GM18519 (cell line): ENCODE results near the gene UST.
"Not testable (repeated sequence)": the region's sequence is repeated elsewhere in the genome, so short reads cannot be mapped to it uniquely, and the experiment has no call there.

Experiments used
- ATAC-seq: cut with Tn5 transposase; IDR thresholded peaks from one replicate; pipeline ENCODE4 v1.9.1; 2021; ENCODE audit warnings: mild to moderate bottlenecking, moderate library complexity; ENCODE audit not compliant: unreplicated experiment, low FRiP score

UST gene

GRCh38 chr6:149024361-149024760 lies 277.5 kb downstream of the UST start:
- ATAC-seq: no peak

GRCh38 chr6:149025061-149025460 lies 278.2 kb downstream of the UST start:
- ATAC-seq: no peak

DNA sequence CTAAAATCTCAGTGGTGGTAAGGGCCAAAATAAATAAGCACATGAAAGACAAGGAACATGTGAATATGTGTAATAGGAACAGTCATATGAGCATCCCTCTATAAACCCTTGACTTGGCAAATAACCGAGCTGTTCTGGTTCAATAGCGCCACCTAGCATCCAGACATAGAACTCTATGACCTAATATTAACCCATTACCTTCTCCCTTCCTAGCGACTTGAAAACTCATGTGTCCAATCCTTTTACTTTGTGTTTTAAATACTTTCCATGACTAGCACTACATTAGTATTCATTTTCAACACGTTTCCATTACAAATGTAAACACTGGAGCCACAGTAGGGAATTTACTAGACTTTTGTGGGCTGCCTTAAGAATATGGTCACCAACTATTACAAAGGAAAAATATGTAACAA lies 279.7 kb downstream of the UST start:
- ATAC-seq: no peak

GRCh38 chr6:149027484-149027883 lies 280.7 kb downstream of the UST start:
- no peak for ATAC-seq

DNA sequence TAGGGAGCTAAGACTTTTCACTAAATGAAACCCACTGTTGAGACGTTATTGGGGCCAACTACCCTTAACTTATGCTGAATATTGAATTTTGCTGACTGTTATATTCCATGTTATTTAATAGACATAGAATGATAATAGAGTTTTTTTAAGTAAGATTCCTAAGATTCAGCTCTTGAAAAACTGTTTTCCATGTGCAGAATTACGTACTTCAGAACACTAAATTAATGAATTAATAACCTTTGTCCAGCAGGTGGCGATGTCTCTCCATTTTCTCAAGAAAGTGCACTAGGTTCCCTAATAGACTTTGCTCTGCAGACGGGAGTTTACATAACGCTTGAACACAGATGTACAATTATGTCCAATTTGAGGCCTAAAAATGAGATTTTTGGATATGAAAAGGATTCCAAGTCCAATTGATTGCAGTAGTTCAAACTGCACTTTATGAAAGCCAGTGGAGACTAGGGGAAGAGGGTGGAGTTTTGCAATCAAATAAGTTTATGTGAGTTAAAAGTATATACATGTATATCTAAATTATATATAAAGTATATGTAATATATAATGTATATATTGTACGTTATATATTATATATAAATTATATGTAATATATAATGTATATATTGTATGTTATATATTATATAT lies 282.1 kb downstream of the UST start:
- peak; percentile 26 for ATAC-seq

GRCh38 chr6:149031201-149031858 lies 284.5 kb downstream of the UST start:
- no peak for ATAC-seq

- peak; percentile 6 for ATAC-seq
Measured at GRCh38 chr6:149031859-149032598, 285.2 kb downstream of the UST start.

- peak; percentile 46 for ATAC-seq
Measured at GRCh38 chr6:149032599-149033405, 286.0 kb downstream of the UST start.

DNA sequence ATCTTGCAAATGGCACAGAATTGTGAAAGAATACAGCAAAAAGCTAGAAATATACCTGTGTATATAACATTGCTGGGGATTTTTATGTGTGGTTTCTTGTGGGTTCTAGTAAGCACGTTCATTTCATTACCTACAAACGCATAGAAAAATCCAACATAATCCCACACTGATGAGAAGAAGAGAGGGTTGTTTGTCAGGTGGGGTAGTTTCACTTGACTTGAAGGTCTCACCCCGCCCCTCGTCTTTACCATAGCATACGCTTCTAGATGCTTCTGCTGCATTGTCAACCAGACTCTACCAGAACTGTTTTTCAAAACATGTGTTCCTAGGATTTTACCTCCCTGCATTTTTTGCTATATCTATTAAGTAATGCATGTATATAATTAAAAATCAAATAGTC lies 286.6 kb downstream of the UST start:
- ATAC-seq: peak; percentile 25

DNA sequence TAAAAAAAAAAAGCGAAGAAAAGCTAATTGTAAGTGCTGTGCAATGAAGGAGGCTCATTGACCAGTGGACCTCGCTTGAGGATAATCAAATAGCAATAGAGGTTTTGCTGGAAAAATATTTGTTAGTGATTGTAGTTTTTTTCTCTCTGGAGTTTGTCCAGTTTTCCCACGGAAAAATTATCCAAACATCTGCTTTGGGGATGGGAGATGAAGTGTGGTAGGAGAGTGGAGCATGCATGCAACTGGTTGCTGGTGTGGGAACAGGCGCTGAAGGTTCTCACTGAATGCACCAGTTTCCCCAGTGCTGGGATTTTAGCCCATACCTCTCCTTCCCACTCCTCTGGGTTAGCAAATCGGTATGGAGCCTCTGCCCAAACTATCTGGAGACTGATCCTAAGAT lies 288.9 kb downstream of the UST start:
- no peak for ATAC-seq

GRCh38 chr6:149037051-149037671 lies 290.3 kb downstream of the UST start:
- ATAC-seq: no peak

DNA sequence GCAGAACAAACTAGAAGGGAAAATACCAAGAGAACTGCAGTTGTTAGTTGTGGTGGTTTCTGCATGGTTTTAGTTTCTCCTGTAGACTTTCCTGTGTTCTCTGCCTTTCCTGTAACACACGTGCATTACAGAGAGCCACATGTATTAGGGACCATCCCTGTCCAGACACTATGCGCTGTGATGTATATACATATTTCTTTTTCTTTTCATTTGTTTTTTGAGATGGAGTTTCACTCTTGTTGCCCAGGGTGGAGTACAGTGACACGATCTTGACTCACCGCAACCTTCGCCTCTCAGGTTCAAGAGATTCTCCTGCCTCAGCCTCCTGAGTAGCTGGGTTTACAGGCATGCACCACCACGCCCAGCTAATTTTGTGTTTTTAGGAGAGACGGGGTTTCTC lies 292.2 kb downstream of the UST start:
- ATAC-seq: not testable (repeated sequence)

DNA sequence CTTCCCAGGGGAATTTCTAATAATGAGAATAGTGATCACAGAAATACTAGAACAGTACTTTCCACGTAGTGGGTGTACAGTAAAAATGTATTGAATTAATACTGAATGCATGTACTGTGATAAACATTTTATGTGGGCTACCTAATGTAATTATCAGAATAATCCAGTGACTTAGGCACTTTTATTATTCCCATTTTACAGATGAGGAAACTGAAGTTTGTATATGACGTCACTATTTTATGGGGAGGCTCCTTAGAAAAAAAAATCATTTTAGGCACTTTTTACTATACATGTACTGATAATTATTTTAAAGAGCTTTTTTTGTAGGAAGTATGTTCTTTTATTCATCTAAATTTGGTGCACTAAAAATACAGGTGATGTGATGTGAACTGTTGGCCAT lies 295.1 kb downstream of the UST start:
- ATAC-seq: no peak

- no peak for ATAC-seq
Measured at GRCh38 chr6:149043476-149044130, 296.8 kb downstream of the UST start.

GRCh38 chr6:149044528-149044927 lies 297.7 kb downstream of the UST start:
- no peak for ATAC-seq

- ATAC-seq: no peak
Measured at GRCh38 chr6:149045404-149045803, 298.6 kb downstream of the UST start.

- no peak for ATAC-seq
Measured at GRCh38 chr6:149046164-149046821, 299.5 kb downstream of the UST start.

GRCh38 chr6:149046822-149047246 lies 300.0 kb downstream of the UST start:
- ATAC-seq: peak; percentile 48

GRCh38 chr6:149049230-149049629 lies 302.4 kb downstream of the UST start:
- no peak for ATAC-seq
